Neural cell (in vitro differentiated cells): ENCODE measurements around the gene TBX2.

Experiments used
- CTCF ChIP-seq: fragments of 450-650 bp; IDR thresholded peaks from 2 replicates; pipeline ENCODE4 v1.5.1; 2014; ENCODE audit warnings: antibody characterized with exemption, mild to moderate bottlenecking, moderate library complexity; ENCODE audit not compliant: poor library complexity, severe bottlenecking
- EP300 ChIP-seq: fragments of 450-650 bp; conservative IDR thresholded peaks from 2 replicates; pipeline ENCODE4 v1.6.1; 2014; ENCODE audit warnings: antibody characterized with exemption, mild to moderate bottlenecking, moderate library complexity; ENCODE audit not compliant: poor library complexity, severe bottlenecking
- EZH2 ChIP-seq: fragments of 200-600, 300-800 bp; shearing (Covaris generic), sonication (generic); IDR thresholded peaks from 2 replicates; pipeline ENCODE4 v1.6.1; 2014; ENCODE audit warnings: antibody characterized with exemption, low read length, borderline replicate concordance, mild to moderate bottlenecking; ENCODE audit not compliant: insufficient read depth, poor library complexity, severe bottlenecking
- MXI1 ChIP-seq: fragments of 450-650 bp; conservative IDR thresholded peaks from 2 replicates; pipeline ENCODE4 v1.6.1; 2014; ENCODE audit warnings: antibody characterized with exemption, mild to moderate bottlenecking; ENCODE audit not compliant: poor library complexity, severe bottlenecking
- POLR2AphosphoS5 ChIP-seq: IDR thresholded peaks from 2 replicates; pipeline ENCODE4 v1.6.1; 2012
- RAD21 ChIP-seq: fragments of 450-650 bp; conservative IDR thresholded peaks from 2 replicates; pipeline ENCODE4 v1.6.1; 2014; ENCODE audit warnings: antibody characterized with exemption, mild to moderate bottlenecking, moderate library complexity
- REST ChIP-seq: IDR thresholded peaks from 2 replicates; pipeline ENCODE4 v1.6.1; 2012; ENCODE audit warnings: borderline replicate concordance
- SMC3 ChIP-seq: fragments of 450-650 bp; conservative IDR thresholded peaks from 2 replicates; pipeline ENCODE4 v1.6.1; 2014; ENCODE audit warnings: antibody characterized with exemption, mild to moderate bottlenecking, moderate library complexity; ENCODE audit not compliant: poor library complexity
- TAF1 ChIP-seq: IDR thresholded peaks from 2 replicates; pipeline ENCODE4 v1.6.1; 2012; ENCODE audit warnings: low read depth

- TF ChIP-seq REST = no peak
- TF ChIP-seq RAD21 = no peak
- TF ChIP-seq POLR2AphosphoS5 = no peak
- no peak for TF ChIP-seq CTCF
- no peak for TF ChIP-seq EP300
- no peak for TF ChIP-seq EZH2
- no peak for TF ChIP-seq TAF1
- no peak for TF ChIP-seq SMC3
- no peak for TF ChIP-seq MXI1
Observed at GRCh38 chr17:61404913-61405685, 5.5 kb downstream of the TBX2 start.
